ENCODE data around the gene RASSF4. TPM values are rescaled to one million over a fixed set of nuclear protein-coding genes. Genes with fewer than 3 reads are reported as not detected.

The RASSF4 gene
- total and polyA plus RNA-seq, 9 of the 15 experiments (the other 6 are each of a cell fraction or from before 2014, with no cell fraction given): 0.01 to 0.62 (median 0.11) TPM; not detected in 3

- TF ChIP-seq CHD7 (IDR thresholded peaks at IDR 0.05; ENCODE audit: low read depth, low read length): no peak
- TF ChIP-seq NR0B1 (IDR thresholded peaks at IDR 0.05; ENCODE audit: partially characterized antibody): no peak
- peak; percentile 57 for TF ChIP-seq CBFA2T3 (IDR thresholded peaks at IDR 0.05)
- no peak for TF ChIP-seq ZNF444 (CRISPR knock-in tag; IDR thresholded peaks at IDR 0.05)
- TF ChIP-seq MBD2 (IDR thresholded peaks at IDR 0.05; ENCODE audit: borderline replicate concordance, low read depth): peak; percentile 59
- peak; percentile 64 for TF ChIP-seq FOXJ2 (tag; IDR thresholded peaks at IDR 0.05)
- no peak for TF ChIP-seq ELK3 (CRISPR knock-in tag; IDR thresholded peaks at IDR 0.05)
- 0 out of 2 replicates have a peak, but pooled peaks have one; percentile 46 for TF ChIP-seq IRF1 (CRISPR knock-in tag; IDR thresholded peaks at IDR 0.05; ENCODE audit: borderline replicate concordance)
- TF ChIP-seq KLF1 (tag; IDR thresholded peaks at IDR 0.05): 0 out of 2 replicates have a peak, but pooled peaks have one; percentile 36
- TF ChIP-seq CREBBP (IDR thresholded peaks at IDR 0.05; ENCODE audit: low read depth, low read length): no peak
- TF ChIP-seq C11orf30 (IDR thresholded peaks at IDR 0.05; ENCODE audit: low read depth): no peak
- TF ChIP-seq POLR2A (conservative IDR thresholded peaks at IDR 0.05): peak; percentile 68
- TF ChIP-seq LEF1 (IDR thresholded peaks at IDR 0.05): peak; percentile 86
- TF ChIP-seq ZNF551 (CRISPR knock-in tag; IDR thresholded peaks at IDR 0.05): no peak
These were observed 19.1 kb downstream of the RASSF4 start, which contains the start of gene DEPP1 (continued) for GRCh38 chr10:44978570-44979280.
